Right lobe of liver (tissue), 6 donors: Measurements from ENCODE around the gene ANAPC2. TPM values are rescaled to one million over a fixed set of nuclear protein-coding genes. Genes with fewer than 3 reads are reported as not detected.

Experiments
- ATAC-seq, 4 donors: fragments of 200-7000 bp; cut with Tn5 transposase; one replicate each; pipeline ENCODE4 v1.9.1; 2020; ENCODE audit warnings: mild to moderate bottlenecking in 4 of 4, moderate library complexity in 4 of 4
- DNase-seq, 3 donors: peaks; one replicate each; pipeline ENCODE4 v3.0.0-alpha.2; 2020
- H3K27ac ChIP-seq, 3 donors: fragments of 200-600 bp; one replicate each; pipeline ENCODE4 v1.8.0; 2022
- H3K27me3 ChIP-seq, 2 donors: fragments of 200-600 bp; one replicate each; pipeline ENCODE4 v1.8.0; 2022
- H3K36me3 ChIP-seq, 4 donors: fragments of 200-600 bp; sonication (generic) in 1 of 4; one replicate each; pipeline versions ENCODE4 v1.5.1 to v1.8.0; 2017 to 2022; ENCODE audit warnings: control low read depth in 1 of 4
- H3K4me1 ChIP-seq, 4 donors: fragments of 200-600 bp; sonication (generic) in 1 of 4; one replicate each; pipeline versions ENCODE4 v1.5.1 to v1.8.0; 2017 to 2022; ENCODE audit warnings: control low read depth in 1 of 4
- H3K4me3 ChIP-seq, 3 donors: fragments of 200-600 bp; one replicate each; pipeline ENCODE4 v1.8.0; 2022
- H3K9me3 ChIP-seq, 4 donors: fragments of 200-600 bp; sonication (generic) in 1 of 4; one replicate each; pipeline versions ENCODE4 v1.5.1 to v1.8.0; 2017 to 2022; ENCODE audit warnings: control low read depth in 1 of 4
- CTCF ChIP-seq, 4 donors: fragments of 200-600 bp in 3 of 4; fragments of 450-650 bp in 1 of 4; IDR thresholded peaks; one replicate each; pipeline versions ENCODE4 v1.5.1 to v1.8.0; 2016 to 2022; ENCODE audit warnings: antibody characterized with exemption in 4 of 4, mild to moderate bottlenecking in 2 of 4
- POLR2A ChIP-seq: fragments of 450-650 bp; IDR thresholded peaks from one replicate; pipeline ENCODE4 v1.6.1; 2017; ENCODE audit warnings: antibody characterized with exemption, mild to moderate bottlenecking
- WGBS: methylation state at CpG from one replicate; pipeline ENCODE4 v1.1.6; 2018; ENCODE audit warnings: low coverage, low lambda C conversion rate; ENCODE audit not compliant: insufficient coverage; ENCODE audit errors: missing lambda C conversion rate; 5-methylcytosine and 5-hydroxymethylcytosine counted together
- intact Hi-C, 2 donors: fragments of 100-400 bp; cut with DNase I; formaldehyde crosslinking; loops; one replicate each; pipeline versions ENCODE4 v1.11.2 to v1.14.1; 2022
- total RNA-seq, 6 experiments: library from RNA; depleted of rRNA in 2 of 6; stranded (reverse); fragments of >200 nt in 2 of 6; fragmentation: NEBNext Ultra II Directional in 3 of 6; extraction: Animal tissue kit (Norgen Biotek cat#: 25700) in 3 of 6; gene quantifications; one replicate each; pipeline versions ENCODE4 v1.1.0 to v1.2.4, GENCODE V29; 2016 to 2023
- donor health status: DM: no; HTN: yes; CAD: no.
- donor health status: DM: no; HTN: no; CAD: no.
- donor health status: DM: no; HTN: no; CAD: no.
- donor health status: DM: no; HTN: yes; CAD: no.
- donor health status: DM: no; HTN: yes; CAD: no.

ANAPC2 gene
- total RNA-seq, 6 experiments from 2014 or later, result 16.1 to 36.5 (median 27.9) TPM

GRCh38 chr9:137182836-137183235 lies 5.5 kb downstream of the ANAPC2 start:
- no peak for ATAC-seq
- Histone ChIP-seq H3K36me3 (peaks cover 0 to 42% (median 20%) of the 10 kb centered on the region in 4 donors), H3K4me3 (no peak overlapping the region), H3K27ac (no peak overlapping the region), H3K27me3 (no peaks in the 10 kb centered on the region), H3K4me1 (peaks cover 0 to 15% (median 7%) of the 10 kb centered on the region in 4 donors), H3K9me3 (no peaks in the 10 kb centered on the region)
- TF ChIP-seq CTCF (IDR thresholded peaks at IDR 0.05), result no peak
- no peak for TF ChIP-seq POLR2A
- WGBS, result 87% methylated on average over 6 of the region's 17 CpGs
- intact Hi-C loops, result loop anchor here in 1 of 2 donors (10.0 kb wide), 1 partner anchor 52 kb away; the partner anchor contains the start of gene SLC34A3
- DNase-seq, result no peak

GRCh38 chr9:137181680-137182079 lies 6.7 kb downstream of the ANAPC2 start:
- intact Hi-C loops, result loop anchor here in 1 of 2 donors (10.0 kb wide), 1 partner anchor 53 kb away; the partner anchor contains the start of gene SLC34A3
- H3K4me1 ChIP-seq, result peaks cover 0 to 3% (median 2%) of the 10 kb centered on the region in 4 donors
- DNase-seq (no peak), ATAC-seq (no peak)
- H3K4me3 ChIP-seq, result no peak overlapping the region
- no peaks in the 10 kb centered on the region for H3K27me3 ChIP-seq
- no peak for TF ChIP-seq POLR2A
- 72% methylated on average over 5 of the region's 22 CpGs for WGBS
- peaks cover 0 to 42% (median 20%) of the 10 kb centered on the region in 4 donors for H3K36me3 ChIP-seq
- H3K9me3 ChIP-seq, result no peaks in the 10 kb centered on the region
- H3K27ac ChIP-seq, result no peak overlapping the region

GRCh38 chr9:137180491-137180890 lies 7.9 kb downstream of the ANAPC2 start:
- Histone ChIP-seq H3K36me3 (peaks cover 0 to 36% (median 17%) of the 10 kb centered on the region in 4 donors), H3K9me3 (no peaks in the 10 kb centered on the region), H3K27me3 (no peaks in the 10 kb centered on the region), H3K4me3 (no peak overlapping the region), H3K27ac (no peak overlapping the region), H3K4me1 (no peaks in the 10 kb centered on the region)
- no peak for TF ChIP-seq CTCF (IDR thresholded peaks at IDR 0.05)
- no peak for TF ChIP-seq POLR2A
- DNase-seq (no peak), ATAC-seq (no peak)
- intact Hi-C loops, result loop anchor here in 1 of 2 donors (10.0 kb wide), 1 partner anchor 54 kb away; the partner anchor contains the start of gene SLC34A3
- no CpG with 5 or more reads among the region's 20 CpGs for WGBS

GRCh38 chr9:137179761-137180160 lies 8.6 kb downstream of the ANAPC2 start:
- no peaks in the 10 kb centered on the region for H3K27me3 ChIP-seq
- H3K4me1 ChIP-seq, result no peaks in the 10 kb centered on the region
- intact Hi-C loops, result loop anchor here (5.0 to 10.0 kb wide), 2 partner anchors 53 to 55 kb away; partner anchors contain the start of gene SLC34A3 (in 2 of the 2)
- ATAC-seq (no peak), DNase-seq (no peak)
- H3K4me3 ChIP-seq, result no peak overlapping the region
- H3K36me3 ChIP-seq, result peaks cover 0 to 36% (median 16%) of the 10 kb centered on the region in 4 donors
- H3K27ac ChIP-seq, result no peak overlapping the region
- no peak for TF ChIP-seq CTCF (IDR thresholded peaks at IDR 0.05)
- TF ChIP-seq POLR2A, result no peak
- 80% methylated on average over 1 of the region's 17 CpGs for WGBS
- H3K9me3 ChIP-seq, result no peaks in the 10 kb centered on the region

GRCh38 chr9:137178939-137179630 lies 9.3 kb downstream of the ANAPC2 start:
- H3K4me1 ChIP-seq, result no peaks in the 10 kb centered on the region
- H3K9me3 ChIP-seq, result no peaks in the 10 kb centered on the region
- WGBS, result 85% methylated on average over 12 of the region's 19 CpGs
- peaks cover 0 to 36% (median 16%) of the 10 kb centered on the region in 4 donors for H3K36me3 ChIP-seq
- no peak overlapping the region for H3K27ac ChIP-seq
- intact Hi-C loops, result loop anchor here in 1 of 2 donors (5.0 kb wide), 1 partner anchor 53 kb away; the partner anchor contains the start of gene SLC34A3
- H3K4me3 ChIP-seq, result no peak overlapping the region
- ATAC-seq (no peak), DNase-seq (no peak)
- H3K27me3 ChIP-seq, result no peaks in the 10 kb centered on the region
- no peak for TF ChIP-seq POLR2A
- no peak for TF ChIP-seq CTCF (IDR thresholded peaks at IDR 0.05)
